D721Med (cell line): ENCODE data around the gene MEX3B.

Experiments
- DNase-seq: peaks from one replicate; pipeline ENCODE4 v3.0.0; 2011; ENCODE audit warnings: low spot score; ENCODE audit not compliant: insufficient read length
- FAIRE-seq: peaks from 2 replicates; lab custom pipeline; 2011; peaks lifted over from hg19 to GRCh38; lab: Jason Lieb, UNC
- TF ChIP-seq, protein P1 (sequence below): IDR thresholded peaks from 2 replicates; pipeline ENCODE4 v1.5.1; 2012; ENCODE audit warnings: mild to moderate bottlenecking, control low read depth; ENCODE audit not compliant: insufficient read depth; ENCODE audit errors: missing control alignments

The MEX3B gene

DNA sequence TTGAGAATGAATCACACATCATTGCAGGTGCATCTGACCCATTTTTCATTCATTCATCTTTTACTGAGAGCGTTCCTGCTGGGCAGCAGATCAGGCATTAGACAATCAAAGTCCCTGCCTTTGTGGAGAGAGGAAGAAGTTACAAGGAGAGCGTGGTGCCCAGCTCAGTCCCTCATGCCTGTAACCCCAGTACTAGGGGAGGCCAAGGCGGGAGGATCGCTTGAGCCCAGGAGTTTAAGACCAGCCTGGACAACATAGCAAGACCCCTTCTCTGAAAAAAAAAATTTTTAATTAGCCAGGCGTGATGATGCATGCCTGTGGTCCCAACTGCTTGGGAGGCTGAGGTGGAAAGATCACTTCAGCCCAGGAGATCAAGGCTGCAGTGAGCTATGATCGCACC is 35.0 kb upstream of the MEX3B start:
- no peak for FAIRE-seq

DNA sequence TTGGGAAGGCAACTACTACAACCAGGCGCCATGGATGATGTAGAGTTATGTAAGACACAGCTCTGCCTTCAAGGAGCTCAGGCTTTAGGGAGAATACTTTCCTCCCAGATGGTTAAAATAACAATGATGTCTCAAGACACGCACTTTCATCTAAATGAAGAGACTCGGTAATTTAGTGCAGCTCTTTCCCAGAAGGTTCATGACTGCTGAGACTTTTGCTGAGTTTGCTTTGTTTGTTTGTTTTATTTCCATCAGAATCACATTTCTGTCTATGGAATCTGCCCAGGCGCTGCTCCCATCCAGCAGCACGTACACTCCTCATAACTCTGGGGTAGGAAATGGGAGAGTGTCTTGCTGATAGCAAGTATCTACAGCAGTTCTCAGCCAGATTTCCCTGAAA is 33.9 kb upstream of the MEX3B start:
- TF ChIP-seq, protein P1, sequence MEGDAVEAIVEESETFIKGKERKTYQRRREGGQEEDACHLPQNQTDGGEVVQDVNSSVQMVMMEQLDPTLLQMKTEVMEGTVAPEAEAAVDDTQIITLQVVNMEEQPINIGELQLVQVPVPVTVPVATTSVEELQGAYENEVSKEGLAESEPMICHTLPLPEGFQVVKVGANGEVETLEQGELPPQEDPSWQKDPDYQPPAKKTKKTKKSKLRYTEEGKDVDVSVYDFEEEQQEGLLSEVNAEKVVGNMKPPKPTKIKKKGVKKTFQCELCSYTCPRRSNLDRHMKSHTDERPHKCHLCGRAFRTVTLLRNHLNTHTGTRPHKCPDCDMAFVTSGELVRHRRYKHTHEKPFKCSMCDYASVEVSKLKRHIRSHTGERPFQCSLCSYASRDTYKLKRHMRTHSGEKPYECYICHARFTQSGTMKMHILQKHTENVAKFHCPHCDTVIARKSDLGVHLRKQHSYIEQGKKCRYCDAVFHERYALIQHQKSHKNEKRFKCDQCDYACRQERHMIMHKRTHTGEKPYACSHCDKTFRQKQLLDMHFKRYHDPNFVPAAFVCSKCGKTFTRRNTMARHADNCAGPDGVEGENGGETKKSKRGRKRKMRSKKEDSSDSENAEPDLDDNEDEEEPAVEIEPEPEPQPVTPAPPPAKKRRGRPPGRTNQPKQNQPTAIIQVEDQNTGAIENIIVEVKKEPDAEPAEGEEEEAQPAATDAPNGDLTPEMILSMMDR: no peak
- FAIRE-seq: no peak

More for the DNA sequence above, 35.0 kb upstream of the MEX3B start:
- DNase-seq: no peak
- TF ChIP-seq, protein P1: no peak

GRCh38 chr15:82074610-82075009 is 28.8 kb upstream of the MEX3B start:
- TF ChIP-seq, protein P1: no peak
- FAIRE-seq (no peak), DNase-seq (no peak)

More for the DNA sequence above, 33.9 kb upstream of the MEX3B start:
- no peak for DNase-seq

DNA sequence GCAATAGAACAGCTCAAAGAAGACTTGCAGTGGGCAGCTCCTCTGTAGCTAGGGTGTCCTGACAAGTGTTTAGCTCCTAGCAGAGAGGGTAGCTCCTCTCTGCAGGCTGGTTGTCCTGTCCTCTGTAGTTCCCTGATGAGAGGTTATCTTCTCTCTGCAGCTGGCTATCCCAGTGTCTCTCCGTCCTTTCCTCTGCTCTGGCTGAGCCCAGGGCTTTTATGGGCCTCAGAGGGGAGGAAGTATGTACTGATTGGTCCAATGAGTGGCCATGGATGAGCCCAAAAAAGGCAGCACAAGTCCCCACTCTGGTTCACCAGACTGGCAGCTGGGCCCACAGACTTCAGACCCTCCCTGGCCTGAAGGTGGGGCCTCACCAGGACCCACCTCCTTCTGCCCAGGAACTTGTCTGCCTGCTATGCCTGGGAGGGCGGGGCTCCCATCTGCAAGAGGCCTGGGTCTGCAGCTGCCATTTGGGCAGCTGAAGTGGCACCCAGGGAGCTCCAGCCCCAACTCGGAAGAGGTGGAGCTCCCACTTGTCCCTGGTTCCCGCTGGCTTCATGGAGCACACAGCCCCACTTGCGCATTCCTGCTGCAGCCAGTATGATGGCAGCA is 27.2 kb upstream of the MEX3B start:
- FAIRE-seq (no peak), DNase-seq (no peak)
- TF ChIP-seq, protein P1: no peak

GRCh38 chr15:82066455-82066854 is 20.6 kb upstream of the MEX3B start:
- no peak for FAIRE-seq
- DNase-seq: no peak
- TF ChIP-seq, protein P1: no peak

GRCh38 chr15:82064824-82065223 is 19.0 kb upstream of the MEX3B start:
- TF ChIP-seq, protein P1: no peak
- DNase-seq (no peak), FAIRE-seq (no peak)

DNA sequence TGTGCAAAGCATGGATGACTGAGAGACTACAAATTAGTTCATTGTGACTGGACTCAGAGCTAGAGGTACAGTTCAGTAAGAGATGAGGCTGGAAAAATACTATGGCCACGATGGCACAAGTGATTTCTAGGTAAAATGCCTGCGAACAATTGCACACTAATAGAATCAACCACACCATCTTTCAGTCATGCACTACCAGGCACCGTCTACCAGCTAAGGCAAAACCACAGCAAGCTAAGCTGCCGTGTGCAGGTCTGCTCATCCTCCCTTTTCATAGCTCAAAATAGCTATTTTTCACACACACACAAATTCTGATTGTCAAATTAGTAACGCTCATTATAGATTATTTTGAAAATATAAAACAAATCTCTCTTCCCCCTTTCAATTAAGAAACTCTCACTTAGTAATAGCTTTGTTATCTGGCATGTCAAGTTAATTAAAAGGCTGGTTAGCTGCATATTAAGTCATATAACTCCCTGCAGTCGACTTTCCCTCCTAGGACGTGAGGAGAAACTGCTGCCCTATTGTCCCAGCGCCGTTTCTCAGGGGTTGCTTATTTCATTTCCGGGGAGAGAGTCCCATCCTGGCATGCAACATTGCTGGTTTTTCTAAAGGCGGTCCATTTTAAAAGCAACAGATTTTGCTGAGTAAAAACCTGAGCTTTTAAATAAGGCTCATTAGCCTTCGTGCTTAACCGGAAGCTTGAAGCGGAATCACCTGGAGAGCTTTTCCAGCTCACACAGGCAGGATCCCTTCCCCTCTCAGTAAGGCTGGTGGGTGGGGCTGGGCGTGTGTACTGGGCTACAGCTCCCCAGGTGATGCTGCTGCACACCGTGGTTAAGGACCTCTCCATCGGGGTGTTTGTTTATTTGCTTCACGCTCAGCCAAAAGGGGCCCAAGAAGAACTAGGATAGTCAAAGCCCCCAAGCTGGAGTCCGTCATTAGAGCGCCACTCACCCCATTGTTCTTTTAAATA is 16.9 kb upstream of the MEX3B start:
- DNase-seq (no peak), FAIRE-seq (no peak)

More for the DNA sequence above, 16.9 kb upstream of the MEX3B start:
- TF ChIP-seq, protein P1: no peak
